ENCODE data around the gene SUMF1.

DNA sequence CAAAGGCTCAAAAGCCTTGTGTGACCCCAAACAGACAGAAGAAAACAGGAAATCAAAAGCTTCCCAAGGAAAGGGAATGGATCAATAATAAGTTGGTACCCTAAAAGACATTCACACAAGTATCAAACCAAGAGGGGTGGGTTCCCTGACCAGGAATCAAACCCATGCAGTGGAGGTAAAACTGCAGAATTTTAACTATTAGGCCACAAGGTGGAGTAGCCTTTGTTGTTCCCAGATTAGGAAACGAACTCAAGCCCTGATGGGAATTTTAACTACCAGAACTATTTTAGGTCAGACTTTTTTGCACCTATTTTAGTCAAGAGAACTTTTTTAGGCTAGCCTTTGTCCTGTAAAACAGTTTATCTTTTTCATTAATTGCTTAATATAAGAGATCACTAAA lies 132.5 kb downstream of the SUMF1 start:
- TF ChIP-seq POLR2AphosphoS5 (IDR thresholded peaks at IDR 0.05; ENCODE audit: low read depth, low read length) (no peak), SIN3A (IDR thresholded peaks at IDR 0.05; ENCODE audit: borderline replicate concordance, insufficient read depth, low read length) (no peak)

Data from PFSK-1 (cell line).